Astrocyte (in vitro differentiated cells and primary cell): Measurements from ENCODE around the gene RHCG. TPM values are rescaled to one million over a fixed set of nuclear protein-coding genes. Genes with fewer than 3 reads are reported as not detected.

Source experiments
- DNase-seq: peaks from one replicate; pipeline ENCODE4 v3.0.0-alpha.2; 2010; ENCODE audit warnings: low read depth
- FAIRE-seq: peaks from 2 replicates; lab custom pipeline; 2011; peaks lifted over from hg19 to GRCh38; lab: Jason Lieb, UNC
- H2AFZ ChIP-seq: 2 replicates; pipeline ENCODE4 v1.6.0; 2012; ENCODE audit warnings: low read depth, low read length, inconsistent platforms
- H3K27ac ChIP-seq: 2 replicates; pipeline ENCODE4 v1.5.1; 2011; ENCODE audit warnings: low read depth, low read length, inconsistent platforms
- H3K27me3 ChIP-seq: 2 replicates; pipeline ENCODE4 v1.6.0; 2011; ENCODE audit warnings: low read length, inconsistent platforms; ENCODE audit not compliant: insufficient read depth
- H3K36me3 ChIP-seq: 2 replicates; pipeline ENCODE4 v1.5.1; 2011; ENCODE audit warnings: low read length, inconsistent platforms; ENCODE audit not compliant: insufficient read depth
- H3K4me1 ChIP-seq: 2 replicates; pipeline ENCODE4 v1.5.1; 2011; ENCODE audit warnings: low read length, inconsistent platforms; ENCODE audit not compliant: insufficient read depth
- H3K4me2 ChIP-seq: 2 replicates; pipeline ENCODE4 v1.6.0; 2012; ENCODE audit warnings: low read length, inconsistent platforms
- H3K4me3 ChIP-seq: 2 replicates; pipeline ENCODE4 v1.5.1; 2011; ENCODE audit warnings: low read depth, mild to moderate bottlenecking, low read length, inconsistent platforms; ENCODE audit not compliant: insufficient read depth
- H3K79me2 ChIP-seq: 2 replicates; pipeline ENCODE4 v1.6.0; 2012; ENCODE audit warnings: mild to moderate bottlenecking, low read length, inconsistent platforms; ENCODE audit not compliant: insufficient read depth
- H3K9ac ChIP-seq: 2 replicates; pipeline ENCODE4 v1.6.0; 2012; ENCODE audit warnings: mild to moderate bottlenecking, low read length, inconsistent platforms
- H3K9me3 ChIP-seq: 2 replicates; pipeline ENCODE4 v1.5.1; 2012; ENCODE audit warnings: low read depth, mild to moderate bottlenecking, low read length, inconsistent platforms; ENCODE audit not compliant: insufficient read depth
- H4K20me1 ChIP-seq: 2 replicates; pipeline ENCODE4 v1.6.0; 2012; ENCODE audit warnings: low read length, inconsistent platforms; ENCODE audit not compliant: insufficient read depth
- H3K27ac Mint-ChIP-seq: one replicate; pipeline ENCODE4 v1.8.0; 2021; ENCODE audit warnings: mild to moderate bottlenecking, mixed read lengths; ENCODE audit not compliant: unreplicated experiment
- H3K27me3 Mint-ChIP-seq: one replicate; pipeline ENCODE4 v1.8.0; 2021; ENCODE audit warnings: low read depth, mixed read lengths; ENCODE audit not compliant: unreplicated experiment
- H3K36me3 Mint-ChIP-seq: one replicate; pipeline ENCODE4 v1.8.0; 2021; ENCODE audit warnings: low read depth, mixed read lengths; ENCODE audit not compliant: unreplicated experiment
- H3K4me1 Mint-ChIP-seq: one replicate; pipeline ENCODE4 v1.8.0; 2021; ENCODE audit warnings: low read depth, mixed read lengths; ENCODE audit not compliant: unreplicated experiment
- H3K4me3 Mint-ChIP-seq: one replicate; pipeline ENCODE4 v1.8.0; 2021; ENCODE audit warnings: mild to moderate bottlenecking, moderate library complexity, mixed read lengths; ENCODE audit not compliant: unreplicated experiment
- H3K9me3 Mint-ChIP-seq: one replicate; pipeline ENCODE4 v1.8.0; 2021; ENCODE audit warnings: mild to moderate bottlenecking, mixed read lengths; ENCODE audit not compliant: unreplicated experiment
- CTCF ChIP-seq: IDR thresholded peaks from 2 replicates; pipeline ENCODE4 v1.5.1; 2011; ENCODE audit warnings: low read depth, mild to moderate bottlenecking, inconsistent platforms, low read length, moderate library complexity; ENCODE audit not compliant: insufficient read depth
- EZH2 ChIP-seq: IDR thresholded peaks from 2 replicates; pipeline ENCODE4 v1.6.1; 2012; ENCODE audit warnings: mild to moderate bottlenecking, low read length, inconsistent platforms; ENCODE audit not compliant: insufficient read depth
- total RNA-seq: library from RNA; stranded (reverse); gene quantifications from 2 replicates; pipeline ENCODE4 v1.2.1, GENCODE V29; 2021

RHCG gene
- total RNA-seq, 1 donor from 2014 or later, result 0.18 TPM

- no peaks in the 10 kb centered on the region for H3K9me3 Mint-ChIP-seq
- FAIRE-seq, result no peak
- Histone ChIP-seq H2AFZ (no peak overlapping the region), H3K4me1 (no peaks in the 10 kb centered on the region), H3K79me2 (no peaks in the 10 kb centered on the region), H3K4me3 (no peak overlapping the region), H3K9me3 (no peaks in the 10 kb centered on the region), H3K36me3 (no peaks in the 10 kb centered on the region), H3K9ac (no peak overlapping the region), H3K27me3 (peaks cover 21% of the 10 kb centered on the region), H4K20me1 (no peaks in the 10 kb centered on the region), H3K27ac (no peak overlapping the region), H3K4me2 (no peak overlapping the region)
- H3K36me3 Mint-ChIP-seq, result no peaks in the 10 kb centered on the region
- no peak for DNase-seq
- no peak overlapping the region for H3K27ac Mint-ChIP-seq
- peaks cover 2% of the 10 kb centered on the region for H3K4me1 Mint-ChIP-seq
- H3K27me3 Mint-ChIP-seq, result peaks cover 60% of the 10 kb centered on the region
- no peak for TF ChIP-seq EZH2
- no peak for TF ChIP-seq CTCF
- H3K4me3 Mint-ChIP-seq, result no peak overlapping the region
These were observed 7.0 kb downstream of the RHCG start for GRCh38 chr15:89489376-89489775.

GRCh38 chr15:89487791-89488190, 8.6 kb downstream of the RHCG start:
- no peak overlapping the region for H3K4me3 Mint-ChIP-seq
- H3K4me2 ChIP-seq, result no peak overlapping the region
- peaks cover 60% of the 10 kb centered on the region for H3K27me3 Mint-ChIP-seq
- H4K20me1 ChIP-seq, result no peaks in the 10 kb centered on the region
- H3K36me3 ChIP-seq, result no peaks in the 10 kb centered on the region
- no peak for DNase-seq
- no peak for TF ChIP-seq CTCF
- H3K9me3 ChIP-seq, result no peaks in the 10 kb centered on the region
- H3K27ac Mint-ChIP-seq, result no peak overlapping the region
- H3K4me3 ChIP-seq, result no peak overlapping the region
- no peaks in the 10 kb centered on the region for H3K79me2 ChIP-seq
- peaks cover 2% of the 10 kb centered on the region for H3K4me1 Mint-ChIP-seq
- H2AFZ ChIP-seq, result no peak overlapping the region
- no peaks in the 10 kb centered on the region for H3K4me1 ChIP-seq
- no peaks in the 10 kb centered on the region for H3K36me3 Mint-ChIP-seq
- H3K27ac ChIP-seq, result no peak overlapping the region
- no peak overlapping the region for H3K9ac ChIP-seq
- H3K9me3 Mint-ChIP-seq, result no peaks in the 10 kb centered on the region
- no peak for FAIRE-seq
- peaks cover 11% of the 10 kb centered on the region for H3K27me3 ChIP-seq

GRCh38 chr15:89486726-89487050, 9.7 kb downstream of the RHCG start:
- Histone ChIP-seq H3K9me3 (no peaks in the 10 kb centered on the region), H3K36me3 (no peaks in the 10 kb centered on the region), H4K20me1 (no peaks in the 10 kb centered on the region), H3K4me2 (no peak overlapping the region), H3K27me3 (peaks cover 11% of the 10 kb centered on the region), H3K27ac (no peak overlapping the region), H3K79me2 (no peaks in the 10 kb centered on the region), H3K9ac (no peak overlapping the region), H2AFZ (no peak overlapping the region), H3K4me3 (no peak overlapping the region), H3K4me1 (no peaks in the 10 kb centered on the region)
- Mint-ChIP-seq H3K9me3 (no peaks in the 10 kb centered on the region), H3K36me3 (no peaks in the 10 kb centered on the region), H3K4me1 (peaks cover 5% of the 10 kb centered on the region), H3K27ac (no peak overlapping the region), H3K27me3 (peaks cover 53% of the 10 kb centered on the region), H3K4me3 (no peak overlapping the region)
- FAIRE-seq (no peak), DNase-seq (no peak)
- no peak for TF ChIP-seq CTCF
- no peak for TF ChIP-seq EZH2
